Measurements from ENCODE around the gene SIAH1. TPM values are rescaled to one million over a fixed set of nuclear protein-coding genes. Genes with fewer than 3 reads are reported as not detected.

SIAH1 gene
- total RNA-seq, 1 experiment from 2014 or later: 27.2 TPM

GRCh38 chr16:48340054-48340453, 45.2 kb downstream of the SIAH1 start:
- POLR2A ChIA-PET: no interaction called here
- Histone ChIP-seq H3K36me3 (ENCODE audit: control insufficient read depth, insufficient read depth, low read length) (no peaks in the 10 kb centered on the region; the same call in 1 of the 2 replicates), H3K4me1 (0 out of 2 replicates have a peak, but pooled peaks cover 4% of the 10 kb centered on the region), H3K9me3 (no peaks in the 10 kb centered on the region), H3K4me3 (ENCODE audit: low read depth, low read length) (no peak overlapping the region), H3K27me3 (replicated peaks; ENCODE audit: control insufficient read depth, insufficient read depth, low read length) (no peaks in the 10 kb centered on the region)
- H3K36me3 Mint-ChIP-seq (ENCODE audit: insufficient read depth, unreplicated experiment): peaks cover 26% of the 10 kb centered on the region
- no peak for DNase-seq
- intact Hi-C loops (cut with micrococcal nuclease; ENCODE audit: unreplicated experiment): no loop called here
- CTCF ChIA-PET: no interaction called here
- no peak overlapping the region for H3K27ac Mint-ChIP-seq (ENCODE audit: unreplicated experiment)
- no peak overlapping the region for H3K4me3 Mint-ChIP-seq (ENCODE audit: unreplicated experiment)
- H3K27me3 Mint-ChIP-seq (ENCODE audit: insufficient read depth, unreplicated experiment): no peaks in the 10 kb centered on the region
- TF ChIP-seq CTCF (IDR thresholded peaks at IDR 0.05; ENCODE audit: insufficient read depth in 1 of 2, low read depth in 1 of 2, low read length in 1 of 2, severe bottlenecking in 1 of 2, unreplicated experiment in 1 of 2): no peak
- no peaks in the 10 kb centered on the region for H3K4me1 Mint-ChIP-seq (ENCODE audit: low read depth, unreplicated experiment)
- no peaks in the 10 kb centered on the region for H3K9me3 Mint-ChIP-seq (ENCODE audit: unreplicated experiment)
- no TSS peak for BruUV-seq (replicated peaks)

DNA sequence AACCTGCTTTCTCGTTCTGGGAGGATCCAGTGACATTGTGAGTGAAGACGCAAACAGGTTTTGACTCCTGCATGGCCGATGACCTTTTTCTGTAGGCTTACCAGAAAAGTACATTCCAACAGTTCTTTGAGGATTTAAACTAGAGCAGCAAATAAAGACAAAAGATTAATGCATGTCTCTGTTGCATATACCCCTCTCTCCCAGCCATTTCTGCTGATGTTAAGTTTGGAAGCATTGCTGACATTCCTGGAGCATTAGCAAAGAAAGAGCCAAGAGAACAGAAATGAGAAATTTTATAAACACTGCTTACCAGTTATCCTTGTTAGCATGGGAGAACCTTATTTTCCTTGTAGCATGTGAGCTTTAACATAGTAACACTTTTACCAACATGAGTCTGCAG, 49.3 kb downstream of the SIAH1 start:
- intact Hi-C loops (cut with micrococcal nuclease; ENCODE audit: unreplicated experiment): no loop called here
- no peak for TF ChIP-seq CTCF (IDR thresholded peaks at IDR 0.05; ENCODE audit: insufficient read depth in 1 of 2, low read depth in 1 of 2, low read length in 1 of 2, severe bottlenecking in 1 of 2, unreplicated experiment in 1 of 2)
- no TSS peak for BruUV-seq (replicated peaks)
- no peaks in the 10 kb centered on the region for H3K27me3 Mint-ChIP-seq (ENCODE audit: insufficient read depth, unreplicated experiment)
- POLR2A ChIA-PET: no interaction called here
- H3K4me3 Mint-ChIP-seq (ENCODE audit: unreplicated experiment): no peak overlapping the region
- H3K4me1 Mint-ChIP-seq (ENCODE audit: low read depth, unreplicated experiment): no peaks in the 10 kb centered on the region
- DNase-seq: peak in 1 of 2 experiments; percentile 26
- no peaks in the 10 kb centered on the region for H3K9me3 ChIP-seq
- no peak overlapping the region for H3K4me3 ChIP-seq (ENCODE audit: low read depth, low read length)
- peaks cover 8% of the 10 kb centered on the region; the same call in 1 of the 2 replicates for H3K4me1 ChIP-seq
- H3K27ac Mint-ChIP-seq (ENCODE audit: unreplicated experiment): peak overlapping the region; percentile 82
- H3K36me3 Mint-ChIP-seq (ENCODE audit: insufficient read depth, unreplicated experiment): peaks cover 28% of the 10 kb centered on the region
- no peaks in the 10 kb centered on the region for H3K9me3 Mint-ChIP-seq (ENCODE audit: unreplicated experiment)
- no peaks in the 10 kb centered on the region for H3K27me3 ChIP-seq (replicated peaks; ENCODE audit: control insufficient read depth, insufficient read depth, low read length)
- CTCF ChIA-PET: no interaction called here
- H3K36me3 ChIP-seq (ENCODE audit: control insufficient read depth, insufficient read depth, low read length): peaks cover 2% of the 10 kb centered on the region; the same call in 1 of the 2 replicates

DNA sequence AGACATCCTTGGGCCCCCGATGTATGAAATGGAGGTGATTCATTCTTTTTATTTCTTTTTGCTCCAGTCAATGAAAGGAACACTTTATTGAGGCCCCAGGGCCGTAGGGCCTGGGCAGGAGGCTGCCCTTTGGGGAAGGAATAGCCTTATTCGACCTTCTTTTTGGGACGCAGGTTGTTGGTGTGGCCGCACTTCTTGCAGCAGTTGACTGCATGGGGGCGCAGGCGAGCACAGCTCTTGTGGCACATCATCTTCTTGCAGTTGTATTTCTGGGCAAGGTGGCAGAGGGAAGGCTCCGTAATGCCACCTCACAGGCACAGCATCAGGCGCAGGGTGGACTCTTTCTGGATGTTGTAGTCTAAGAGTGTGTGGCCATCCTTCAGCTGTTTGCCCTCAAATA, 50.9 kb downstream of the SIAH1 start:
- no peaks in the 10 kb centered on the region for H3K9me3 ChIP-seq
- H3K4me1 Mint-ChIP-seq (ENCODE audit: low read depth, unreplicated experiment): no peaks in the 10 kb centered on the region
- H3K27me3 Mint-ChIP-seq (ENCODE audit: insufficient read depth, unreplicated experiment): no peaks in the 10 kb centered on the region
- DNase-seq: no peak
- ChIA-PET CTCF (no interaction called here), POLR2A (no interaction called here)
- peaks cover 8% of the 10 kb centered on the region; the same call in 1 of the 2 replicates for H3K4me1 ChIP-seq
- H3K9me3 Mint-ChIP-seq (ENCODE audit: unreplicated experiment): no peaks in the 10 kb centered on the region
- TF ChIP-seq CTCF (IDR thresholded peaks at IDR 0.05; ENCODE audit: insufficient read depth in 1 of 2, low read depth in 1 of 2, low read length in 1 of 2, severe bottlenecking in 1 of 2, unreplicated experiment in 1 of 2): peak in 1 of 2 experiments; percentile 1
- peaks cover 21% of the 10 kb centered on the region for H3K36me3 Mint-ChIP-seq (ENCODE audit: insufficient read depth, unreplicated experiment)
- intact Hi-C loops (cut with micrococcal nuclease; ENCODE audit: unreplicated experiment): no loop called here
- H3K27ac Mint-ChIP-seq (ENCODE audit: unreplicated experiment): no peak overlapping the region
- H3K4me3 Mint-ChIP-seq (ENCODE audit: unreplicated experiment): no peak overlapping the region
- no peaks in the 10 kb centered on the region for H3K27me3 ChIP-seq (replicated peaks; ENCODE audit: control insufficient read depth, insufficient read depth, low read length)
- H3K4me3 ChIP-seq (ENCODE audit: low read depth, low read length): no peak overlapping the region
- H3K36me3 ChIP-seq (ENCODE audit: control insufficient read depth, insufficient read depth, low read length): peaks cover 2% of the 10 kb centered on the region; the same call in 1 of the 2 replicates
- BruUV-seq (replicated peaks): no TSS peak
